Spleen (tissue), 11 donors: Measurements from ENCODE around the gene TNS1. TPM values are rescaled to one million over a fixed set of nuclear protein-coding genes. Genes with fewer than 3 reads are reported as not detected.

ENCODE experiments used
- DNase-seq: peaks from one replicate; pipeline ENCODE4 v3.0.0-alpha.2; 2020
- H3K27ac ChIP-seq, 8 donors: fragments of 200-600 bp; sonication (generic) in 7 of 8; 1 replicate in 4 of 8; 2 replicates in 4 of 8; pipeline versions ENCODE4 v1.5.0 to v1.8.0; 2016 to 2021; ENCODE audit warnings: inconsistent platforms in 4 of 8, mild to moderate bottlenecking in 4 of 8, moderate library complexity in 1 of 8
- H3K27me3 ChIP-seq, 7 donors: fragments of 200-600 bp; sonication (generic) in 6 of 7; replicated peaks in 1 of 7; 1 replicate in 4 of 7; 2 replicates in 3 of 7; pipeline versions ENCODE4 v1.5.0 to v1.8.0; 2016 to 2021; ENCODE audit warnings: inconsistent platforms in 3 of 7, mild to moderate bottlenecking in 1 of 7
- H3K36me3 ChIP-seq, 6 donors: fragments of 200-600 bp; sonication (generic) in 5 of 6; 1 replicate in 4 of 6; 2 replicates in 2 of 6; pipeline versions ENCODE4 v1.5.0 to v1.8.0; 2016 to 2021; ENCODE audit warnings: inconsistent platforms in 2 of 6
- H3K4me1 ChIP-seq, 6 donors: fragments of 200-600 bp; sonication (generic) in 5 of 6; 1 replicate in 3 of 6; 2 replicates in 3 of 6; pipeline versions ENCODE4 v1.5.0 to v1.8.0; 2016 to 2021; ENCODE audit warnings: inconsistent platforms in 3 of 6
- H3K4me3 ChIP-seq, 8 donors: fragments of 200-600 bp; sonication (generic) in 7 of 8; 1 replicate in 4 of 8; 2 replicates in 4 of 8; pipeline versions ENCODE4 v1.5.0 to v1.8.0; 2016 to 2021; ENCODE audit warnings: inconsistent platforms in 4 of 8, mild to moderate bottlenecking in 4 of 8, moderate library complexity in 2 of 8
- H3K9me3 ChIP-seq, 8 donors: fragments of 200-600 bp; sonication (generic) in 7 of 8; 1 replicate in 4 of 8; 2 replicates in 4 of 8; pipeline versions ENCODE4 v1.5.0 to v1.8.0; 2016 to 2021; ENCODE audit warnings: inconsistent platforms in 4 of 8
- POLR2A ChIP-seq, 3 donors: fragments of 450-650 bp; IDR thresholded peaks; one replicate each; pipeline ENCODE4 v1.5.1; 2017; ENCODE audit warnings: antibody characterized with exemption in 3 of 3, mild to moderate bottlenecking in 1 of 3
- POLR2AphosphoS5 ChIP-seq, 3 donors: sonication (generic); formaldehyde crosslinking; IDR thresholded peaks; one replicate each; pipeline ENCODE4 v1.5.1; 2017; ENCODE audit warnings: antibody characterized with exemption in 3 of 3
- WGBS, 5 donors: extraction: QIAGEN DNeasy Blood & Tissue Kit in 3 of 5; methylation state at CpG; one replicate each; pipeline versions ENCODE4 v1.1.5 to v1.1.7; 2013 to 2018; 5-methylcytosine and 5-hydroxymethylcytosine counted together
- intact Hi-C: fragments of 100-400 bp; cut with DNase I; formaldehyde crosslinking; loops from one replicate; pipeline ENCODE4 v1.15.0; 2023; ENCODE audit warnings: low total_unique reads
- polyA plus RNA-seq, 3 donors: library from polyadenylated mRNA; stranded (reverse); fragments of 200-250 nt; gene quantifications; one replicate each; pipeline ENCODE4 v1.2.1, GENCODE V29; 2013
- total RNA-seq, 7 donors: library from RNA; depleted of rRNA in 3 of 7; stranded (reverse); fragments of >200 nt in 3 of 7; fragmentation: NEBNext Ultra II Directional in 4 of 7; extraction: Animal tissue kit (Norgen Biotek cat#: 25700) in 4 of 7; gene quantifications; one replicate each; pipeline versions ENCODE4 v1.1.0 to v1.2.1, GENCODE V29; 2016 to 2021
- TF ChIP-seq, protein P1 (sequence below), 11 experiments: fragments of 200-600 bp in 7 of 11; fragments of 450-650 bp in 4 of 11; sonication (generic) in 4 of 11; IDR thresholded peaks in 8 of 11; conservative IDR thresholded peaks in 3 of 11; 1 replicate in 7 of 11; 2 replicates in 4 of 11; pipeline versions ENCODE4 v1.4.0 to v1.8.0; 2016 to 2021; ENCODE audit warnings: antibody characterized with exemption in 11 of 11, inconsistent platforms in 4 of 11, mild to moderate bottlenecking in 1 of 11
- donor health status: healthy with polysubstance abuse.
- donor health status: DM: no; HTN: no; CAD: no; lungs with moderate emphysema.
- donor health status: DM: no; HTN: no; CAD: no.
- donor health status: Bipolar disorder and iron deficiency.
- donor health status: healthy.
- donor health status: DM: no; HTN: no; CAD: no.
- donor health status: DM: yes; HTN: yes; CAD: no.

The TNS1 gene
- total and polyA plus RNA-seq, 10 donors, result 6.9 to 580 (median 246) TPM

DNA sequence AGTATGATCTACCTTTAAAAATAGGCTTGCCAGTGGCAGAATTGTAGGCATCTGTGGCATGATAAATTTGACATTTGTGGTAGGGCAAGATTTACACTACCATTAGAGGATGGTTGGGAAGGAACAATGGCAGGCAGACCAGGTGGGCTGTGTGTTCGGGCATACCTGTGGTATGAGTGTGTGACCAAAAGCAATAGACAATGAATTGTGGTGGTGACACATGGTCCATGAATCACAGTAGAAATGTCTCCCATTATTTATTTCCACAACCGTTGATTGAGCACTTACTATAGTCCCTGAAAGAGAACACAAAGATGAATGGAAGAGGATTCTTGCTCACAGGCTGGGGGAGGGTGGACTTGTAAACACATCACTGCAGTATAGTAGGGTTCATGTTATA is 36.4 kb upstream of the TNS1 start:
- TF ChIP-seq POLR2A (IDR thresholded peaks at IDR 0.05), result no peak
- TF ChIP-seq, protein P1, sequence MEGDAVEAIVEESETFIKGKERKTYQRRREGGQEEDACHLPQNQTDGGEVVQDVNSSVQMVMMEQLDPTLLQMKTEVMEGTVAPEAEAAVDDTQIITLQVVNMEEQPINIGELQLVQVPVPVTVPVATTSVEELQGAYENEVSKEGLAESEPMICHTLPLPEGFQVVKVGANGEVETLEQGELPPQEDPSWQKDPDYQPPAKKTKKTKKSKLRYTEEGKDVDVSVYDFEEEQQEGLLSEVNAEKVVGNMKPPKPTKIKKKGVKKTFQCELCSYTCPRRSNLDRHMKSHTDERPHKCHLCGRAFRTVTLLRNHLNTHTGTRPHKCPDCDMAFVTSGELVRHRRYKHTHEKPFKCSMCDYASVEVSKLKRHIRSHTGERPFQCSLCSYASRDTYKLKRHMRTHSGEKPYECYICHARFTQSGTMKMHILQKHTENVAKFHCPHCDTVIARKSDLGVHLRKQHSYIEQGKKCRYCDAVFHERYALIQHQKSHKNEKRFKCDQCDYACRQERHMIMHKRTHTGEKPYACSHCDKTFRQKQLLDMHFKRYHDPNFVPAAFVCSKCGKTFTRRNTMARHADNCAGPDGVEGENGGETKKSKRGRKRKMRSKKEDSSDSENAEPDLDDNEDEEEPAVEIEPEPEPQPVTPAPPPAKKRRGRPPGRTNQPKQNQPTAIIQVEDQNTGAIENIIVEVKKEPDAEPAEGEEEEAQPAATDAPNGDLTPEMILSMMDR (IDR thresholded peaks at IDR 0.05 in 8 of 11, conservative IDR thresholded peaks at IDR 0.05 in 3 of 11), result no peak
- TF ChIP-seq POLR2AphosphoS5 (IDR thresholded peaks at IDR 0.05), result no peak
- Histone ChIP-seq H3K27me3 (peaks cover 0 to 4% (median 0%) of the 10 kb centered on the region in 7 donors), H3K9me3 (peaks cover 0 to 12% (median 4%) of the 10 kb centered on the region in 8 donors), H3K27ac (no peak overlapping the region), H3K4me1 (peaks cover 1 to 27% (median 12%) of the 10 kb centered on the region in 6 donors), H3K4me3 (no peak overlapping the region), H3K36me3 (no peaks in the 10 kb centered on the region)
- DNase-seq, result no peak
- WGBS, 5 donors, result 78 to 91% (median 81%) methylated on average over 2 of the region's 2 CpGs
- intact Hi-C loops, result loop anchor here (10.0 kb wide), 1 partner anchor 254 kb away; no protein-coding TSS in a partner anchor

DNA sequence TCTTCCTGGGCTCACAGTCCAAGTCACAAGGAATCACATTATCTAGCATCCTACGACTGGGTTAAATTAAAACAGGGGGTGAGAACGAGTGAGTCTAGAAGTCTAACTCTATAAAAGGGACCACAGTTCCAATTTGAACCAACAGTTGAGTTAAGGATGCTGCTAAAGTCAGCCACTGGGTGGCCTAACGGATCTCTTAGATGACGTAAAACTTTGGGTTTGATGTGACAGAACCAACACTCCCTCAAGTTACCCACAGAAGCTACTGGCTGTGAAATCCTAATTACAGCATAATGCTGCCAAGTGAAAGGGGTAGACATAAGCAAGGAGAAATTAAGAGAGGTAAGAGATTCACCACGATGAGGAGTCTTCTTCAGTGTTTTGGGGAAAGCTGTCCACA is 33.6 kb upstream of the TNS1 start:
- intact Hi-C loops, result loop anchor here (10.0 kb wide), 1 partner anchor 252 kb away; no protein-coding TSS in a partner anchor
- H3K4me3 ChIP-seq, result no peak overlapping the region
- TF ChIP-seq, protein P1 (IDR thresholded peaks at IDR 0.05 in 8 of 11, conservative IDR thresholded peaks at IDR 0.05 in 3 of 11), result peak in 2 of 11 experiments; percentile 8 to 15
- no peak for TF ChIP-seq POLR2AphosphoS5 (IDR thresholded peaks at IDR 0.05)
- H3K27ac ChIP-seq, result no peak overlapping the region
- no peak for DNase-seq
- WGBS, 5 donors, result 73 to 80% (median 77%) methylated on average over 5 of the region's 5 CpGs
- H3K9me3 ChIP-seq, result no peaks in the 10 kb centered on the region
- H3K27me3 ChIP-seq, result peaks cover 0 to 10% (median 0%) of the 10 kb centered on the region in 7 donors
- no peaks in the 10 kb centered on the region for H3K36me3 ChIP-seq
- H3K4me1 ChIP-seq, result peaks cover 4 to 33% (median 17%) of the 10 kb centered on the region in 6 donors

DNA sequence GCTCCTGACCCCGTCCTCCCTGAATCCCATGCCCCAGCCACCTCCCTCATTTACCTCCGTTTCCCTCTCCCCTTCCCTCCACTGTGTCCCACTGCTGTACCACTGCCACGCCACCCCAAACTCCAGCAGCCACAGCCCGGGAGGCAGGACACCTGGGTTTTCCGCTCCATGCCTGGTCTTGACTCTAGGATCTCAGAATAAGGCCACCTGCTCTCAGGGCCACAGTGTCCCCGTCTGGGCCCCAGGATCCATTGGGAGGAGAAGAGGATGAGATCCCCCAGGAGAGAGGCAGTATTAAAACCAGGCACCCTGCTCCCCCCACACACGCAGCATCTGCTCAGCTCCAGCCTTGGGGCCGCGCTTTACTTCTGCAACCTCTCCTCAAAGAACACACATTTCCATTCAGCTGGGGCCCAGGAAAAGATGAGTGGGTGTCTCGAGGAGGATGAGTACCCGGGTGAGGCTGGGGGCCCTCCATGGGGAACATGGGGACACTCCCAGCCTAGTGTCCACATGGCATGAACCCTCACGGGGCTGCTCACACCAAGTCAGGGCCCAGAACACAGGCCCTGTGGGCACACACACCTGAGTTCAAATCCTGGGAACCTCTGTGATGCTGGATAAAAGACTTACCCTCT is 32.8 kb upstream of the TNS1 start:
- no peak for DNase-seq
- intact Hi-C loops, result loop anchor here (10.0 kb wide), 1 partner anchor 251 kb away; no protein-coding TSS in a partner anchor
- 76 to 88% (median 87%) methylated on average over 12 of the region's 12 CpGs for WGBS, 5 donors

More for the DNA sequence above, 32.8 kb upstream of the TNS1 start:
- H3K36me3 ChIP-seq, result no peaks in the 10 kb centered on the region
- H3K27ac ChIP-seq, result peak overlapping the region in 1 of 8 donors; percentile 76
- peaks cover 0 to 10% (median 0%) of the 10 kb centered on the region in 7 donors for H3K27me3 ChIP-seq
- H3K4me3 ChIP-seq, result peak overlapping the region in 1 of 8 donors; percentile 63
- no peaks in the 10 kb centered on the region for H3K9me3 ChIP-seq
- H3K4me1 ChIP-seq, result peaks cover 4 to 29% (median 15%) of the 10 kb centered on the region in 6 donors
- TF ChIP-seq POLR2A (IDR thresholded peaks at IDR 0.05) (no peak), POLR2AphosphoS5 (IDR thresholded peaks at IDR 0.05) (no peak)
- TF ChIP-seq, protein P1 (IDR thresholded peaks at IDR 0.05 in 8 of 11, conservative IDR thresholded peaks at IDR 0.05 in 3 of 11), result no peak
